ENCODE results near the gene ZBTB4. TPM values are rescaled to one million over a fixed set of nuclear protein-coding genes. Genes with fewer than 3 reads are reported as not detected.

Gene ZBTB4
- total RNA-seq, 2 donors from 2014 or later = 21.8 to 26.5 TPM

GRCh38 chr17:7438656-7439460 is 40.6 kb downstream of the ZBTB4 start:
- Mint-ChIP-seq H3K27ac (peak overlapping the region in 1 of 2 donors; percentile 57), H3K9me3 (no peaks in the 10 kb centered on the region), H3K36me3 (peaks cover 8 to 25% of the 10 kb centered on the region in 2 donors)
- ATAC-seq (no peak), DNase-seq (ENCODE audit: low spot score in 2 of 2) (no peak)

DNA sequence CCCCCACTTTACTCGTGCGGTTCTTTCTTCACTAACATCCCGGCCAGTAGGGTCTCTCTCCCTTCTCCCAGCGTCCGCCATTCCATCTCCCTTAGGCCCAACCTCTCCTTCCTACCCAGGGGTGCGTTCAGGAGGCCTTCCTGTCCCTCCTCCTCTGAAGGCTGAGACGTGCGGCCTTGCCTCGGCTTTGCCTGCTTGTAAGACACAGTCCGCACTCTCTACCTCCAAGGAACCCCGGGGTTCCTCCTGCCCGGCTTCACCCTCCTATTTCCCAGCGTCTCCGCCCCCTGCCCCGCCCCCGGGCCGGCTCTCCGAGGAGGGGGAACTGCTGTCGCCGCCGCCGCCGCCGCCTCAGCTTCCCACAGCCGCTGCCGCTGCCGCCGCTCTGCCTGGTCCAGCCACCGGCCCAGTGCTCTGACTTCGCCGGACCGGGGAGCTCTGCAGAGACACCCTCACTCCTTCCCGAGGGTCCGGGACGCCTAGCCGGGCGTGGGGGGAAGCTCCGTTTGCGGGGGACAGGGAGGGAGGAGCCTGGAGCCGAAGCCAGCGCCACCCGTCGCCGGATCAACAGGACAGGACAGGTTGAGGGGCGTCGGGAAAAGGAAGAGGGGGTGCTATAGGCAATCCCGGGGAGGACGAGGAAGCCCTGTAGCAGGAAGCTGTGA is 41.3 kb downstream of the ZBTB4 start:
- peaks cover 8 to 17% of the 10 kb centered on the region in 2 donors for H3K36me3 Mint-ChIP-seq
- peak in 1 of 2 donors; percentile 87 for DNase-seq (ENCODE audit: low spot score in 2 of 2)
- H3K9me3 Mint-ChIP-seq = no peaks in the 10 kb centered on the region
- H3K27ac Mint-ChIP-seq = peak overlapping the region in 1 of 2 donors; percentile 86
- ATAC-seq = peak in 1 of 2 donors; percentile 31

- H3K9me3 Mint-ChIP-seq = no peaks in the 10 kb centered on the region
- H3K27ac Mint-ChIP-seq = peak overlapping the region in 1 of 2 donors; percentile 86
- ATAC-seq (no peak), DNase-seq (ENCODE audit: low spot score in 2 of 2) (no peak)
- peaks cover 8 to 17% of the 10 kb centered on the region in 2 donors for H3K36me3 Mint-ChIP-seq
Measured at GRCh38 chr17:7437369-7437863, 42.0 kb downstream of the ZBTB4 start.

DNA sequence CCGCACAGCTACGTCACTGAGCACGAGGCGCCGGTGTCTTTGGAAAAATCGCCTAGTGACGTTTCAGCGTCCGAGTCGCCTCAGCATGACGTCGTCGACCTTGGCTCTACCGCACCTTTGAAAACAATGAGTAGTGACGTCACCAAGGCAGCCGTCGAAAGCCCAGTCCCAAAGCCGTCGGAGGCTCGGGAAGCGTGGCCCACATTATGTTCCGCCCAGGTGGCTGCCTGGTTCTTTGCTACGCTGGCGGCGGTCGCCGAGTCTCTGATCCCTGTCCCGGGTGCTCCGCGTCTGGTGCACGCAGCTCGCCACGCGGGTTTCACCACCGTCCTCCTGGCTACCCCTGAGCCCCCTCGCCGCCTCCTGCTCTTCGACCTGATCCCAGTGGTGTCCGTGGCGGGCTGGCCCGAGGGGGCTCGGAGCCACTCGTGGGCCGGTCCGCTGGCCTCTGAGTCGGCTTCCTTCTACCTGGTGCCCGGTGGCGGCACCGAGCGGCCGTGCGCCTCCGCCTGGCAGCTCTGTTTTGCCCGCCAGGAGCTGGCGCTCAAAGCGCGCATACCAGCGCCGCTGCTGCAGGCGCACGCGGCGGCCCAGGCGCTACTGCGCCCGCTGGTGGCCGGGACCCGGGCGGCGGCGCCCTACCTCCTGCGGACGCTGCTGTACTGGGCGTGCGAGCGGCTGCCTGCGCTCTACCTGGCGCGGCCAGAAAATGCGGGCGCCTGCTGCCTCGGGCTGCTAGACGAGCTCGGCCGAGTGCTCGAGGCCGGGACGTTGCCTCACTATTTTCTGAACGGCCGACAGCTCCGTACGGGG is 42.7 kb downstream of the ZBTB4 start:
- Mint-ChIP-seq H3K27ac (peak overlapping the region; percentile 93 to 95), H3K9me3 (no peaks in the 10 kb centered on the region), H3K36me3 (peaks cover 8 to 17% of the 10 kb centered on the region in 2 donors)
- peak; percentile 86 to 87 for DNase-seq (ENCODE audit: low spot score in 2 of 2)
- peak; percentile 73 to 75 for ATAC-seq

DNA sequence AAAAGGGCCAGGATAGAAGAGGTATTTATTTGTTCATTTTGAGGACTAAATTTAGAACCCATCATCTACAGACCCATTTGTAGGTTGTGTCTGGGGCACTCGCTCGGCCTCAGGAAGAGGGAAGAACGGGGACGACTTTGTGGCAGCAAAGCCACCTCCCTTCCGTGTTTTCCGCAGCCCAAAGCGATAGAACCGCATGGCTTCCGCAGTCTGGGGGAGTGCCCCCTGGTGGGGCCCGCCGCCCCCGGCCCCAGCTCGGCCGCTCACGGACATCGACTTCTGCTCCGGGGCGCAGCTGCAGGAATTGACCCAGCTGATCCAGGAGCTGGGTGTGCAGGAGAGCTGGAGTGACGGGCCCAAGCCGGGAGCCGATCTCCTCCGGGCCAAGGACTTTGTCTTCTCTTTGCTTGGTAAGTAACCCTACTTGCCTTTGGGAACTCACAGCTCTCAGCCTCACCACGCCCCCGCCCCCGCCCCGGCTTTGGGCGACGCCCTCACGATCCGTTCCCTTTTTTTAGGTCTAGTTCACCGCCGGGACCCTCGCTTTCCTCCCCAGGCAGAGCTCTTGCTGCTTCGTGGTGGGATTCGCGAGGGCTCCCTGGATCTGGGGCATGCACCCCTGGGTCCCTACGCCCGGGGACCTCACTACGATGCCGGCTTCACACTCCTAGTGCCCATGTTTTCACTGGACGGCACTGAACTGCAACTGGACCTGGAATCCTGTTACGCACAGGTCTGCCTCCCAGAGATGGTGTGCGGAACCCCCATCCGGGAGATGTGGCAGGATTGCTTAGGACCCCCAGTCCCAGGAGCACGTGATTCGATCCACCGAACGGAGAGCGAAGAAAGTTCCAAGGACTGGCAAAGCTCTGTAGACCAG is 43.5 kb downstream of the ZBTB4 start:
- H3K27ac Mint-ChIP-seq = peak overlapping the region; percentile 93 to 95
- DNase-seq (ENCODE audit: low spot score in 2 of 2) (peak; percentile 66 to 76), ATAC-seq (peak; percentile 37 to 46)
- H3K36me3 Mint-ChIP-seq = peaks cover 8 to 17% of the 10 kb centered on the region in 2 donors
- H3K9me3 Mint-ChIP-seq = no peaks in the 10 kb centered on the region

DNA sequence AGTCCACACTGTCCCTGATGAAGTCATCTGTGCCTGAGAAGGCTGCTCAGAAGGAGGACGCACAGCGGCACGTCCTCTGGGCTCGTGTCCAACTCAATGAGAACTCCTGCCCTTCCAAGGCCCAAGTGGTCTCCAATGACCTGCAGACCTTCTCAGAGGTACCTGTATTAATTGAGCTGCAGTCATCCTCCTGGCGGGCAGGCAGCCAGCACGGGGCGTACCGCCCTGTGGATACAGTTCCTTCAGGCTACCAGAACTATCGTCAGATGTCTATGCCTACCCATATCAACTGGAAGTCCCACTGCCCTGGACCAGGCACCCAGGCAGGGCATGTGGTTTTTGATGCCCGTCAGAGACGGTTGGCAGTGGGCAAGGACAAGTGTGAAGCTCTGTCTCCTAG is 47.1 kb downstream of the ZBTB4 start:
- H3K9me3 Mint-ChIP-seq = no peaks in the 10 kb centered on the region
- peak overlapping the region in 1 of 2 donors; percentile 12 for H3K27ac Mint-ChIP-seq
- DNase-seq (ENCODE audit: low spot score in 2 of 2) (no peak), ATAC-seq (no peak)
- no peaks in the 10 kb centered on the region for H3K36me3 Mint-ChIP-seq

DNA sequence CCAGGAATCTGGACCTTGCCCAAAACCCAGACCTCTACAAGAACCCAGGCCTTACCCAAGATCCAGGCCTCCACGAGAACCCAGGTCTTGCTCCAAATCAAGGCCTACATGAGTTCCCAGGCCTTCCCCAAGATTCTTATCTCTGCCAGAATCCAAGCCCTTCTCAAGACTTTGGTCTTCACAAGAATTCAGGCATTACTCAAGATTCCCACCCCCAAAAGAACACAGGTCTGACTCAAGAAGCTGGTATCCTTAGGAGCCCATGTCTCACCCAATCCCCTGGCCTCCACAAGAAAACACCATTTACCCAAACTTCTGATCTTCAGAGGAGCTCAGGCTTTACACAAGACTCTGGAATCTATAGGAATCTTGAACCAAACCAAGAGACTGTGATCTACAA is 48.2 kb downstream of the ZBTB4 start:
- no peaks in the 10 kb centered on the region for H3K36me3 Mint-ChIP-seq
- DNase-seq (ENCODE audit: low spot score in 2 of 2) = no peak
- H3K9me3 Mint-ChIP-seq = no peaks in the 10 kb centered on the region
- ATAC-seq = no peak
- no peak overlapping the region for H3K27ac Mint-ChIP-seq

DNA sequence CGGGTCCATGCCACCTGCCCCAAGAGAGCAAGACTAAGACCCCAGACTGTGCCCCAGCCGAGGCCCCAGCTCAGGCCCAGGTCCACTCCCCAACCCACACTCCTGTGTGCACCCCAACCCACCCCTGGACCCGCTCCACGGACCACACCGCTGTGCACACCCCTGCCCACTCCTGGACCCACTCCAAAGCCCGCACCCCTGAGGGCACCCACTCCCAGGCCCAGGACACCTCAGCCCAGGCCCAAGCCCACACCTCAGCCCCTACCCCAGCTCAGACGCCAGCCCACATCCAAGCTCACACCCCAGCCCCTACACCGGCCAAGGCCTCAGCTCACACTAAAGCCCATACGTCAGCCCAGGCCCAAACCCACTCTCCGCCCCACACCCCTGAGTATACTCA is 49.7 kb downstream of the ZBTB4 start:
- no peaks in the 10 kb centered on the region for H3K9me3 Mint-ChIP-seq
- H3K36me3 Mint-ChIP-seq = no peaks in the 10 kb centered on the region
- no peak overlapping the region for H3K27ac Mint-ChIP-seq
- no peak for DNase-seq (ENCODE audit: low spot score in 2 of 2)
- peak in 1 of 2 donors; percentile 32 for ATAC-seq

DNA sequence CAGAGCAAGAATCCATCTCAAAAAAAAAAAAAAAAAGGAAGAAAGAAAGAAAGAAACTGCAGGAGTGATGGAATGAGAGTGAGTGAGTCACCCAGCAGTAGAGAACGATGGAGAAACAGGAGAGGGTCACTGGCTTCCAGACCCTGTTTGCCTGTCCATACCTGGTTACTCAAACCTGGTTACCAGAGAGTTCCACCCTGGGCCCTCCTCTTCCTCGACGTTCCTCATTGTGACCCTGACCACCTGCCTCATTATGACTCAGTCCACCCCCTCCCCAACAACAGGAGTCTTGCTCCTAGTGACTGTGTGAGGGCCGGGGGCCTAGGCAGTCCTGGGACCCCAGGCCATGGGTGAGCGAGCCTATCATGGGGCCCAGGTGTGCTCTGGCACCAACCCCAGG is 50.9 kb downstream of the ZBTB4 start, which contains the start of gene SPEM3:
SPEM3 (plus strand) TSS at position 301 of the 400 bp plus-strand sequence; CDS start at position 347, 46 bp downstream.
- ATAC-seq (no peak), DNase-seq (ENCODE audit: low spot score in 2 of 2) (no peak)
- no peaks in the 10 kb centered on the region for H3K36me3 Mint-ChIP-seq
- H3K27ac Mint-ChIP-seq = peak within 1 kb of the TSS in 1 of 2 donors; percentile 55
- H3K9me3 Mint-ChIP-seq = no peaks in the 10 kb centered on the region

- Mint-ChIP-seq H3K9me3 (no peaks in the 10 kb centered on the region), H3K27ac (no peak overlapping the region), H3K36me3 (no peaks in the 10 kb centered on the region)
- ATAC-seq (no peak), DNase-seq (ENCODE audit: low spot score in 2 of 2) (no peak)
Measured at GRCh38 chr17:7427549-7427948, 51.9 kb downstream of the ZBTB4 start.

GRCh38 chr17:7426896-7427489 is 52.4 kb downstream of the ZBTB4 start:
- ATAC-seq (no peak), DNase-seq (ENCODE audit: low spot score in 2 of 2) (no peak)
- Mint-ChIP-seq H3K27ac (no peak overlapping the region), H3K9me3 (no peaks in the 10 kb centered on the region), H3K36me3 (no peaks in the 10 kb centered on the region)

DNA sequence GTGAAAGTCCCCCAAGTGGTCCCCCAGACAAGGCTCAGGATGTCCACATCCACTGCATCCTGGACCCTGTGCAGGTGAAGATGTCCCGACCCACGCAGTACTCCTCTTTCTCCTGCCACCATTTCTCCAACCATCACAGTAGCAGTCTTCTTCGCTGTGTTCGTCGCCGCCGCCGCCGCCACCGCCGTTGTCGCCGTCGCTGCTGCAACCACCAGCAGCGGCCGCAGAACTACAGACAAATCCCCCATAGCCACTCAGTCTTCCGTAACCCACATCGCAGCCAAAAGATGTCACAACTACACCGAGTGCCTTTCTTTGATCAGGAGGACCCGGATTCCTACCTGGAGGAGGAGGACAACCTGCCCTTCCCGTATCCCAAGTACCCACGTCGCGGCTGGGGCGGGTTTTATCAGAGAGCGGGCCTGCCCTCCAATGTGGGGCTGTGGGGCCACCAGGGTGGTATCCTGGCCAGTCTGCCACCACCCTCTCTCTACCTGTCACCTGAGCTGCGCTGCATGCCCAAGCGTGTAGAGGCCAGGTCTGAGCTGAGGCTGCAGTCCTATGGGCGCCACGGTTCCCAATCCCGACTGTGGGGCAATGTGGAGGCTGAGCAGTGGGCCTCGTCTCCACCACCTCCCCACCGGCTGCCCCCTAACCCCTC is 53.1 kb downstream of the ZBTB4 start:
- DNase-seq (ENCODE audit: low spot score in 2 of 2) (no peak), ATAC-seq (no peak)
- H3K36me3 Mint-ChIP-seq = no peaks in the 10 kb centered on the region
- no peak overlapping the region for H3K27ac Mint-ChIP-seq
- no peaks in the 10 kb centered on the region for H3K9me3 Mint-ChIP-seq

DNA sequence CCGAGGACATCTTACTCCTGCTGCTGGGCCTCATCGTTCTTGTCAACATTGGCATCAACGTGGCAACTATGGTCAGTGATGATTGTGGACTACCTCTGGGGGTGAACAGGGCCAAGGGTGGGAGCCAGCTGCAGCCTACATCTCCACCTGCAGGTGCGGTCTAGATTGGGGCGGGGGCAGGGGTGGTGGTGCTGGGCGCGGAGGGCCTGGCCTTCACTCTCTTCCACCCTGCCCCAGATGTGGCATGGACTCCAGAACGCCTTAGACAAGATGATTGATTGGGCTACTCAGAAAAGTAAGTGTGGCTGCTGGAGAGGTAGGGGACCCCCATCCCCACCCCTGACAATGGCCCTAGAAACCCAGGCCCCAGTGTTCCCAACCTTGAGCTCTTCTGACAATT is 53.7 kb downstream of the ZBTB4 start:
- no peak for DNase-seq (ENCODE audit: low spot score in 2 of 2)
- H3K9me3 Mint-ChIP-seq = no peaks in the 10 kb centered on the region
- H3K27ac Mint-ChIP-seq = no peak overlapping the region
- no peaks in the 10 kb centered on the region for H3K36me3 Mint-ChIP-seq
- no peak for ATAC-seq

DNA sequence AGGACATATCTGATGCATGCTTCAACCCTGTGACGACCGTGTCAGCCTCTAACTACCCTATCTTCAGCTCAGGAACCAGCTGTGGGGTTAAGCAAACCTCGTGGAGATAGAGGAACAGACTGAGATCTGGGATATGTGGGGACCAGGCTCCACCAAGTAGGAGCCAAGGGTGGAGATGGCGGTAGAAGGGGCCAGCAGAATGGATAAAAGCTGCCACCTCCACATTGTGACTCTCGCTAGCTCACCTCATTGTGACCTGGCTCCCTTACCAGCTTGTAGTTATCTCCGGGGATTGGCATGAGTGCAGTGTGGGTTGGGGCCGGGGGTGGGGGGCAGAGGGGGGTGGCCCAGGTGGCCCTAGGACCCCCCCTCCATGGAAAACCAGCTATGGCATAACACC is 54.1 kb downstream of the ZBTB4 start, which contains the start of gene SPEM2:
SPEM2 (plus strand) TSS at position 301 of the 400 bp plus-strand sequence; CDS start at position 374, 73 bp downstream.
- Mint-ChIP-seq H3K9me3 (no peaks in the 10 kb centered on the region), H3K36me3 (no peaks in the 10 kb centered on the region), H3K27ac (no peak within 1 kb of the TSS)
- DNase-seq (ENCODE audit: low spot score in 2 of 2) = no peak
- no peak for ATAC-seq

DNA sequence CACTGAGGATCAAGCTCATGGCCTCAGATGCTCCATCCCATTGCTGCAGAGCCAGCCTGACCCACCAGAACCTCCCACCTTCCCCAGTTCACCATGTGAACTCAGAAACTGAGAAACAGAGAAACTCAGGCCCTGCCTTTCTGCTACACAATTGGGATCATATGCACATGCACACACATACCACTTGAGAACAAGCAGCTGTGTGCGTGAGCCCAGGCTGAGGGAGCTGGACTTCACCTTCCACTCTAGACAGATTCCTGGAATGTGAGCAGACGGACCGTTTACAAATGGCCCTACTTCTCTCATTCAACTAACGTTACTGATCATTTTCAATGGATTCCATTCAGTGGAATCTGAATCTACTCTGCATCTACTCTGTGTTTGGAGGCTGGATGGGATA is 55.8 kb downstream of the ZBTB4 start:
- no peaks in the 10 kb centered on the region for H3K9me3 Mint-ChIP-seq
- DNase-seq (ENCODE audit: low spot score in 2 of 2) (no peak), ATAC-seq (no peak)
- H3K36me3 Mint-ChIP-seq = no peaks in the 10 kb centered on the region
- H3K27ac Mint-ChIP-seq = no peak overlapping the region

Measured in activated naive CD4-positive, alpha-beta T cell treated with anti-CD3 and anti-CD28 coated beads, Interleukin-2, amount 50 U/mL, for 72 hours (primary cell).